ENCODE measurements around the gene WFIKKN1.
A peak's percentile ranks its signal among the peaks of the same experiment; 100 is the strongest.

Gene WFIKKN1

GRCh38 chr16:674214-674881 lies 43.6 kb downstream of the WFIKKN1 start:
- TF ChIP-seq POLR2AphosphoS5 (IDR thresholded peaks at IDR 0.05; ENCODE audit: low read depth, low read length) (0 out of 2 replicates have a peak, but pooled peaks have one; percentile 9), POLR2A (IDR thresholded peaks at IDR 0.05; ENCODE audit: low read depth, low read length) (no peak)
- FAIRE-seq = no peak

GRCh38 chr16:674968-675883 lies 44.4 kb downstream of the WFIKKN1 start, which contains the start of gene RHBDL1:
RHBDL1 (plus strand) TSS chr16:675671; CDS start chr16:675791, 120 bp downstream.
- no peak for FAIRE-seq
- no peak for DNase-seq (ENCODE audit: insufficient read length)
- TF ChIP-seq POLR2AphosphoS5 (IDR thresholded peaks at IDR 0.05; ENCODE audit: low read depth, low read length) (no peak), POLR2A (IDR thresholded peaks at IDR 0.05; ENCODE audit: low read depth, low read length) (peak; percentile 57; the same call in 1 of the 2 replicates)

More at GRCh38 chr16:674214-674881, 43.6 kb downstream of the WFIKKN1 start:
- DNase-seq (ENCODE audit: insufficient read length) = no peak

- FAIRE-seq = no peak
- no peak for DNase-seq (ENCODE audit: insufficient read length)
- TF ChIP-seq TAF1 (IDR thresholded peaks at IDR 0.05; ENCODE audit: borderline replicate concordance, low read depth, low read length) = no peak
- no peak for TF ChIP-seq POLR2AphosphoS5 (IDR thresholded peaks at IDR 0.05; ENCODE audit: low read depth, low read length)
- TF ChIP-seq POLR2A (IDR thresholded peaks at IDR 0.05; ENCODE audit: low read depth, low read length) = no peak
Measured at GRCh38 chr16:675884-676564, 45.2 kb downstream of the WFIKKN1 start.

DNA sequence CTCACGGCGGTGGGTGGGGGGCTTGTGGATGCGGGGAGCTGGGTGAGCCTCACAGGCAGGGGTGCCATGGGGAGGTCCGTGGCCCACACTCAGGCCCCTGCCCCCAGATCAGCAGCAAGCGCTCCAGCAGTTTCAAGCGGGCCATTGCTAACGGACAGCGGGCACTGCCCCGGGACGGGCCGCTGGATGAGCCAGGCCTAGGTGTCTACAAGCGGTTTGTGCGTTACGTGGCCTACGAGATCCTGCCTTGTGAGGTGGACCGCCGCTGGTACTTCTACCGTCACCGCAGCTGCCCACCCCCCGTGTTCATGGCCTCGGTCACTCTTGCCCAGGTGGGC lies 45.7 kb downstream of the WFIKKN1 start:
- no peak for TF ChIP-seq TAF1 (IDR thresholded peaks at IDR 0.05; ENCODE audit: borderline replicate concordance, low read depth, low read length)
- TF ChIP-seq POLR2A (IDR thresholded peaks at IDR 0.05; ENCODE audit: low read depth, low read length) = no peak
- no peak for TF ChIP-seq POLR2AphosphoS5 (IDR thresholded peaks at IDR 0.05; ENCODE audit: low read depth, low read length)
- DNase-seq (ENCODE audit: insufficient read length) (no peak), FAIRE-seq (no peak)

GRCh38 chr16:676913-677312 lies 46.1 kb downstream of the WFIKKN1 start:
- no peak for DNase-seq (ENCODE audit: insufficient read length)
- no peak for FAIRE-seq
- TF ChIP-seq POLR2AphosphoS5 (IDR thresholded peaks at IDR 0.05; ENCODE audit: low read depth, low read length) = no peak
- TF ChIP-seq POLR2A (IDR thresholded peaks at IDR 0.05; ENCODE audit: low read depth, low read length) = no peak
- no peak for TF ChIP-seq TAF1 (IDR thresholded peaks at IDR 0.05; ENCODE audit: borderline replicate concordance, low read depth, low read length)

GRCh38 chr16:677316-678190 lies 46.8 kb downstream of the WFIKKN1 start:
- FAIRE-seq = no peak
- TF ChIP-seq POLR2A (IDR thresholded peaks at IDR 0.05; ENCODE audit: low read depth, low read length) (no peak), POLR2AphosphoS5 (IDR thresholded peaks at IDR 0.05; ENCODE audit: low read depth, low read length) (no peak), TAF1 (IDR thresholded peaks at IDR 0.05; ENCODE audit: borderline replicate concordance, low read depth, low read length) (no peak)
- no peak for DNase-seq (ENCODE audit: insufficient read length)

GRCh38 chr16:678209-678857 lies 47.5 kb downstream of the WFIKKN1 start:
- DNase-seq (ENCODE audit: insufficient read length) (no peak), FAIRE-seq (no peak)
- TF ChIP-seq POLR2AphosphoS5 (IDR thresholded peaks at IDR 0.05; ENCODE audit: low read depth, low read length) (no peak), POLR2A (IDR thresholded peaks at IDR 0.05; ENCODE audit: low read depth, low read length) (no peak), TAF1 (IDR thresholded peaks at IDR 0.05; ENCODE audit: borderline replicate concordance, low read depth, low read length) (no peak)

DNA sequence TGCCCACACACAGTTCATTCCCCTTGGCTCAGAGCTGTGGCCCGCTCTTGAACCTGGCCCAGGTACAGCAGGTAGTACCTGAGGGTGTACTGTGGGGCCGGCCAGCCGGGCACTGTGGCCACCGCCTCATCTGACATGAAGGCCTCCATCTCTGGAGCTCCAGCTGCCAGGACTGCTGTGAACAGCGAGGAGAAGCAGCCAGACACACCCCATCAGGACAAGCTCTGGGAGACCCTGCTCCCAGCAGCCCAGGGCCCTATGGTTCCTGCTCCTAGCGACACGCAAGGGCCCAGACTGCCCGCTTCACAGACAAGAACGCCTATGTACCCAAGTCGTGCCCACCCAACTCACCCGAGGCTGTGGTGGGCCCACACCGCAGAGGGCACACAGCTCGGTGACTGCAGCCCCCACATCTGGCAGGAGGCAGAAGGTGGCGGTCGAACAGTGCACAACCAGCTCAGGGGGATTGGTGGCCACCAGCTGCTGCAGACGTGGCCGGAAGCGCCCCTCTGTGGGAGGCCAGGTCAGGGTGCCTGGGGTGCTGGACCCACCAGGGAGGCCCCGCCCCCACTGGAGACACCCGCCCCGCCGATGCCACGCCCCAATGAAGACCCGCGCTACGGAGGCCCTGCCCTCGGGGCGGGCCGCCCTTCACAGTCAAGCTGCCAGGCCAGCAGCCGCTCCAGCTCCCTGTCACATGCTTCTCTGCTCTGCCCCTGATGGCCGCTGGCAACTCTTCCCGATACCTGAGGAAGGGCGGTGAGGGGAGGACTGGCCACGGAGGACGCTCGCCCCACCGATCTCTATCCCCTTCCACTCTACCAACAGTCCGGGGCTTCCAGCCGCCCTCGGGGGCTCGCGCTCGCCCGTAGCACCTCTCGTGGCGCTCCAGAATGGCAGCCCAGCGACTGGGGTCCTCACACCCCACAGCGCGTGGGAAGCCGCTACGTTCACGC lies 48.4 kb downstream of the WFIKKN1 start:
- DNase-seq (ENCODE audit: insufficient read length) (no peak), FAIRE-seq (peak; percentile 48)
- TF ChIP-seq TAF1 (IDR thresholded peaks at IDR 0.05; ENCODE audit: borderline replicate concordance, low read depth, low read length) (no peak), POLR2A (IDR thresholded peaks at IDR 0.05; ENCODE audit: low read depth, low read length) (no peak), POLR2AphosphoS5 (IDR thresholded peaks at IDR 0.05; ENCODE audit: low read depth, low read length) (no peak)

- FAIRE-seq (peak; percentile 98), DNase-seq (ENCODE audit: insufficient read length) (peak; percentile 84)
- TF ChIP-seq POLR2AphosphoS5 (IDR thresholded peaks at IDR 0.05; ENCODE audit: low read depth, low read length) (0 out of 2 replicates have a peak, but pooled peaks have one; percentile 43), POLR2A (IDR thresholded peaks at IDR 0.05; ENCODE audit: low read depth, low read length) (peak; percentile 84; the same call in 1 of the 2 replicates), TAF1 (IDR thresholded peaks at IDR 0.05; ENCODE audit: borderline replicate concordance, low read depth, low read length) (no peak; the same call in 1 of the 2 replicates)
Measured at GRCh38 chr16:679814-680624, 49.2 kb downstream of the WFIKKN1 start, which contains the start of gene STUB1. STUB1 (plus strand) TSS chr16:680410; CDS start chr16:680526, 116 bp downstream.
